ENCODE measurements around the gene ACYP2.

DNA sequence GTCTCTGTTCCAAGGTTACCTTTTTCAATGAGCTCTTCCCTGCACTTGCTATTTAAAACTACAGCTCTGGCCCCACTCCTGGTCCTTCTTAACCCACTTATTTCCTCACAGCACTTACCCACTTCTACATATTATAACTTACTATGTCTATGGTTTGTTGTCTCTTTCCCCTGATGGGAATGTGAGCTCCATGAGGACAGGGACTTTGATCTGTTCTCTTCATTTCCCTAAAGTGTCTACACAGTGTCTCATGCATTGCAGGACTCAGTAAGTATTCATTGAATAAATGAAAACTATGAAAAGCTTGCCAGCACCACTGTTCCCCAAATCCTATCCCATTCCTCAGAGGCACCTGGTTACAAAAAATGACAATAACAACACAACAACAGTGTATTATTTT, 18.3 kb upstream of the ACYP2 start:
- no peak for TF ChIP-seq FOXM1 (IDR thresholded peaks at IDR 0.05; ENCODE audit: borderline replicate concordance)
- TF ChIP-seq ARNT (IDR thresholded peaks at IDR 0.05) = no peak
- no peak for TF ChIP-seq PKNOX1 (IDR thresholded peaks at IDR 0.05)
- no peak for TF ChIP-seq TARDBP (IDR thresholded peaks at IDR 0.05)
- no peak for TF ChIP-seq LEF1 (IDR thresholded peaks at IDR 0.05; ENCODE audit: borderline replicate concordance)
- no peak for TF ChIP-seq FOXK2 (IDR thresholded peaks at IDR 0.05)
